Common myeloid progenitor, CD34-positive (primary cell): ENCODE results near the gene ALKBH1.
"Not testable (repeated sequence)": the region's sequence is repeated elsewhere in the genome, so short reads cannot be mapped to it uniquely, and the experiment has no call there.

Experiments used
- CTCF ChIA-PET: fragments of 350-600 bp; sonication (Branson Sonifier 250); formaldehyde crosslinking; loops from one replicate; lab custom pipeline; 2021; ENCODE audit warnings: antibody characterized with exemption; lab: Charles Lee
- POLR2A ChIA-PET: fragments of 350-600 bp; sonication (Branson Sonifier 250); formaldehyde crosslinking; loops from one replicate; lab custom pipeline; 2021; ENCODE audit warnings: antibody characterized with exemption; lab: Charles Lee
- DNase-seq, 3 donors: peaks; one replicate each; pipeline versions ENCODE4 v3.0.0 to v3.0.0-alpha.2; 2013
- H3K27ac ChIP-seq, 2 experiments: 1 replicate in 1 of 2; 2 replicates in 1 of 2; pipeline ENCODE4 v1.7.0; 2013; ENCODE audit warnings: inconsistent platforms in 2 of 2, low read length in 2 of 2, mild to moderate bottlenecking in 2 of 2, low read depth in 1 of 2, moderate library complexity in 1 of 2; ENCODE audit not compliant: severe bottlenecking in 2 of 2, insufficient read depth in 1 of 2, poor library complexity in 1 of 2
- H3K27me3 ChIP-seq, 5 experiments: replicated peaks in 2 of 5; 1 replicate in 3 of 5; 2 replicates in 2 of 5; pipeline versions ENCODE4 v1.6.1 to v1.7.0; 2013; ENCODE audit warnings: low read length in 4 of 5, mild to moderate bottlenecking in 2 of 5, moderate library complexity in 2 of 5, inconsistent platforms in 1 of 5; ENCODE audit not compliant: insufficient read depth in 5 of 5, control insufficient read depth in 4 of 5
- H3K36me3 ChIP-seq, 4 experiments: 1 replicate in 2 of 4; 2 replicates in 2 of 4; pipeline versions ENCODE4 v1.6.1 to v1.7.0; 2013; ENCODE audit warnings: low read length in 3 of 4, control low read depth in 1 of 4, mild to moderate bottlenecking in 1 of 4; ENCODE audit not compliant: control insufficient read depth in 4 of 4, insufficient read depth in 4 of 4
- H3K4me1 ChIP-seq, 4 experiments: 1 replicate in 3 of 4; 2 replicates in 1 of 4; pipeline versions ENCODE4 v1.6.1 to v1.7.1; 2013; ENCODE audit warnings: low read length in 3 of 4, mild to moderate bottlenecking in 3 of 4, control low read depth in 1 of 4, inconsistent platforms in 1 of 4, moderate library complexity in 1 of 4; ENCODE audit not compliant: control insufficient read depth in 4 of 4, insufficient read depth in 4 of 4; ENCODE audit errors: control extremely low read depth in 1 of 4
- H3K4me3 ChIP-seq, 7 experiments: 1 replicate in 4 of 7; 2 replicates in 3 of 7; pipeline versions ENCODE4 v1.5.1 to v1.7.0; 2013; ENCODE audit warnings: mild to moderate bottlenecking in 7 of 7, low read length in 6 of 7, moderate library complexity in 6 of 7, inconsistent platforms in 2 of 7, low read depth in 2 of 7, control low read depth in 1 of 7; ENCODE audit not compliant: insufficient read depth in 4 of 7, control insufficient read depth in 1 of 7; ENCODE audit errors: extremely low read depth in 1 of 7
- H3K9me3 ChIP-seq, 5 experiments: 1 replicate in 4 of 5; 2 replicates in 1 of 5; pipeline versions ENCODE4 v1.6.1 to v1.7.1; 2013; ENCODE audit warnings: low read length in 4 of 5, mild to moderate bottlenecking in 2 of 5, inconsistent platforms in 1 of 5, low read depth in 1 of 5, moderate library complexity in 1 of 5; ENCODE audit not compliant: control insufficient read depth in 4 of 5, insufficient read depth in 2 of 5; ENCODE audit errors: control extremely low read depth in 1 of 5
- whole genome bisulfite sequencing: methylation state at CpG from one replicate; pipeline ENCODE4 v1.1.5; 2013; ENCODE audit not compliant: insufficient coverage; 5-methylcytosine and 5-hydroxymethylcytosine counted together

Gene ALKBH1

GRCh38 chr14:77674931-77675330, 32.9 kb downstream of the ALKBH1 start:
- no peak overlapping the region for H3K27ac ChIP-seq
- H3K36me3 ChIP-seq, result peaks cover 9 to 47% (median 31%) of the 10 kb centered on the region in 4 experiments
- WGBS, result 100% methylated on average over 4 of the region's 8 CpGs
- POLR2A ChIA-PET, result interaction anchor here (0.6 kb wide), 1 partner anchor 379 kb away, joined by 3 read pairs; no protein-coding TSS in a partner anchor
- H3K4me1 ChIP-seq, result no peaks in the 10 kb centered on the region
- DNase-seq, result no peak
- H3K27me3 ChIP-seq, result no peaks in the 10 kb centered on the region
- no peaks in the 10 kb centered on the region for H3K9me3 ChIP-seq
- CTCF ChIA-PET, result interaction anchor here (1.0 kb wide), 1 partner anchor 23 kb away, joined by 3 read pairs; no protein-coding TSS in a partner anchor
- H3K4me3 ChIP-seq, result no peak overlapping the region

GRCh38 chr14:77673193-77673592, 34.6 kb downstream of the ALKBH1 start:
- no peak for DNase-seq
- Histone ChIP-seq H3K4me1 (no peaks in the 10 kb centered on the region), H3K27me3 (no peaks in the 10 kb centered on the region), H3K9me3 (no peaks in the 10 kb centered on the region), H3K27ac (no peak overlapping the region), H3K4me3 (no peak overlapping the region), H3K36me3 (peaks cover 9 to 36% (median 24%) of the 10 kb centered on the region in 4 experiments)
- ChIA-PET POLR2A (no interaction called here), CTCF (interaction anchor here (0.8 kb wide), 1 partner anchor 30 kb away, joined by 3 read pairs; no protein-coding TSS in a partner anchor)

DNA sequence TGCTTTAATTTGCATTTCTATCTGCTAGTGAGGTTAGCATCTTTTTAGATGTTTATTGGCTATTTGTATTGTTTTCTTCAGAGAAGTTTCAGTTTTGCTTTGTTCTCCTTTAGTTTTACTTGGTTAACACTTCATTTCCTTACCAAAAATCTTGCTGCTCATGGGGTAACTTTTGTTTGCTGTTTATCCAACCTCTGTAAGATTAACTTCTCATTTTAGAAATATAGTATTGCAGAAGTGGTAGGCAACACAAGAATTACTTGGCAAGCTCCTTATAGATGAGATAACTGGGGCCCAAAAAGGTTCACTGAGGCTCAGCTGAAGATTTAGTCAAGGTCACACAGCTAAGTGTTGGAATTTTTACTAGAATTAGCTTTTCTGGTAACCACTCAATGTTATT, 40.5 kb downstream of the ALKBH1 start:
- no peaks in the 10 kb centered on the region for H3K4me1 ChIP-seq
- H3K36me3 ChIP-seq, result peaks cover 2 to 3% (median 2%) of the 10 kb centered on the region in 4 experiments
- H3K4me3 ChIP-seq, result no peak overlapping the region
- peak in 1 of 3 donors; percentile 16 for DNase-seq
- no peaks in the 10 kb centered on the region for H3K9me3 ChIP-seq
- CTCF ChIA-PET, result no interaction called here
- no peaks in the 10 kb centered on the region for H3K27me3 ChIP-seq
- POLR2A ChIA-PET, result no interaction called here
- H3K27ac ChIP-seq, result no peak overlapping the region

- WGBS, result 96% methylated on average over 4 of the region's 6 CpGs
- no peak for DNase-seq
- no peaks in the 10 kb centered on the region for H3K4me1 ChIP-seq
- no peaks in the 10 kb centered on the region for H3K27me3 ChIP-seq
- H3K4me3 ChIP-seq, result no peak overlapping the region
- H3K36me3 ChIP-seq, result no peaks in the 10 kb centered on the region
- ChIA-PET POLR2A (no interaction called here), CTCF (no interaction called here)
- H3K9me3 ChIP-seq, result no peaks in the 10 kb centered on the region
- no peak overlapping the region for H3K27ac ChIP-seq
Measured at GRCh38 chr14:77663293-77663692, 44.5 kb downstream of the ALKBH1 start.

- 96% methylated on average over 5 of the region's 9 CpGs for WGBS
- POLR2A ChIA-PET, H3K36me3 ChIP-seq, H3K27ac ChIP-seq, H3K4me3 ChIP-seq, CTCF ChIA-PET, H3K4me1 ChIP-seq, DNase-seq, H3K9me3 ChIP-seq, H3K27me3 ChIP-seq: not testable (repeated sequence)
Measured at GRCh38 chr14:77661562-77661961, 46.3 kb downstream of the ALKBH1 start.

GRCh38 chr14:77660754-77661153, 47.1 kb downstream of the ALKBH1 start:
- no peaks in the 10 kb centered on the region for H3K9me3 ChIP-seq
- ChIA-PET CTCF (no interaction called here), POLR2A (no interaction called here)
- 95% methylated on average over 7 of the region's 7 CpGs for WGBS
- H3K27me3 ChIP-seq, result no peaks in the 10 kb centered on the region
- H3K4me3 ChIP-seq, result no peak overlapping the region
- peaks cover 0 to 4% (median 0%) of the 10 kb centered on the region in 4 experiments for H3K4me1 ChIP-seq
- no peaks in the 10 kb centered on the region for H3K36me3 ChIP-seq
- DNase-seq, result no peak
- no peak overlapping the region for H3K27ac ChIP-seq

DNA sequence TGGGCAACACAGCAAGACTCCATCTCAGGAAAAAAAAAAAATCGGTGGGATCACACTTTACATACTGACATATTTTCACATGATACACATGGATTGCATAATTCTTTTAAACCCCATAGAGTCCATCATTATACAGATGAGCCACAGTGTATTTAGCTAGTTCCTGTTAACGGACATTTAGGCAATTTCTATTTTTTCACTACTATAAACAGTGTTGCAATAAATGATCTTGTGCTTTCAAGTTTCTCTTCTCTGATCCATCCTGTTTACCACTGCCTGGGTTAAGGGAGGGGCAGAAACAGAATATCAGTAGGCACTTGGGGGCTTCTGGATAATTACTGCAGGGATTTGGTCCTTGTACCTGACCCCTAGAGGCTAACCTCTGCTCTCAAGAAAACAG, 48.0 kb downstream of the ALKBH1 start:
- H3K9me3 ChIP-seq, result no peaks in the 10 kb centered on the region
- no peaks in the 10 kb centered on the region for H3K27me3 ChIP-seq
- H3K36me3 ChIP-seq, result no peaks in the 10 kb centered on the region
- H3K27ac ChIP-seq, result no peak overlapping the region
- ChIA-PET POLR2A (no interaction called here), CTCF (interaction anchor here (0.8 to 1.8 kb wide), 4 partner anchors 12 to 52 kb away, joined by 3 to 5 read pairs (median 4); no protein-coding TSS in a partner anchor)
- no peak overlapping the region for H3K4me3 ChIP-seq
- peak in 1 of 3 donors; percentile 11 for DNase-seq
- WGBS, result 100% methylated on average over 1 of the region's 2 CpGs
- peaks cover 0 to 4% (median under 1%) of the 10 kb centered on the region in 4 experiments for H3K4me1 ChIP-seq
